ENCODE measurements around the gene MATR3.

- no peak for TF ChIP-seq POLR2AphosphoS5 (IDR thresholded peaks at IDR 0.05)
- TF ChIP-seq, protein P1, sequence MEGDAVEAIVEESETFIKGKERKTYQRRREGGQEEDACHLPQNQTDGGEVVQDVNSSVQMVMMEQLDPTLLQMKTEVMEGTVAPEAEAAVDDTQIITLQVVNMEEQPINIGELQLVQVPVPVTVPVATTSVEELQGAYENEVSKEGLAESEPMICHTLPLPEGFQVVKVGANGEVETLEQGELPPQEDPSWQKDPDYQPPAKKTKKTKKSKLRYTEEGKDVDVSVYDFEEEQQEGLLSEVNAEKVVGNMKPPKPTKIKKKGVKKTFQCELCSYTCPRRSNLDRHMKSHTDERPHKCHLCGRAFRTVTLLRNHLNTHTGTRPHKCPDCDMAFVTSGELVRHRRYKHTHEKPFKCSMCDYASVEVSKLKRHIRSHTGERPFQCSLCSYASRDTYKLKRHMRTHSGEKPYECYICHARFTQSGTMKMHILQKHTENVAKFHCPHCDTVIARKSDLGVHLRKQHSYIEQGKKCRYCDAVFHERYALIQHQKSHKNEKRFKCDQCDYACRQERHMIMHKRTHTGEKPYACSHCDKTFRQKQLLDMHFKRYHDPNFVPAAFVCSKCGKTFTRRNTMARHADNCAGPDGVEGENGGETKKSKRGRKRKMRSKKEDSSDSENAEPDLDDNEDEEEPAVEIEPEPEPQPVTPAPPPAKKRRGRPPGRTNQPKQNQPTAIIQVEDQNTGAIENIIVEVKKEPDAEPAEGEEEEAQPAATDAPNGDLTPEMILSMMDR (IDR thresholded peaks at IDR 0.05), result no peak
Measured at GRCh38 chr5:139363937-139364336, 70.4 kb downstream of the MATR3 start.
